HepG2 (cell line): ENCODE data around the gene ARID1A. TPM values are rescaled to one million over a fixed set of nuclear protein-coding genes. Genes with fewer than 3 reads are reported as not detected.

Source experiments
- ATF7-NPFF ChIP-seq: sonication (generic); formaldehyde crosslinking; IDR thresholded peaks from 2 replicates; pipeline ENCODE4 v1.8.1; 2023; ENCODE audit warnings: mild to moderate bottlenecking, low read depth, missing genetic modification reagents, moderate library complexity
- BHLHE40 ChIP-seq: IDR thresholded peaks from 2 replicates; pipeline ENCODE4 v1.6.1; 2011; ENCODE audit warnings: low read length, improper control_type of control experiment
- BRD4 ChIP-seq: sonication (generic); formaldehyde crosslinking; IDR thresholded peaks from 2 replicates; pipeline ENCODE4 v1.4.0; 2020; ENCODE audit warnings: missing genetic modification reagents
- HNRNPH1 ChIP-seq: fragments of 200-400 bp; formaldehyde crosslinking; optimal IDR thresholded peaks from 2 replicates; pipeline ENCODE3; 2017; ENCODE audit warnings: mild to moderate bottlenecking, low read depth, low read length
- KAT8 ChIP-seq: IDR thresholded peaks from 2 replicates; pipeline ENCODE4 v1.6.1; 2016; ENCODE audit warnings: missing genetic modification reagents, missing compliant biosample characterization
- KLF12 ChIP-seq: sonication (generic); formaldehyde crosslinking; IDR thresholded peaks from 2 replicates; pipeline ENCODE4 v1.4.0; 2020; ENCODE audit warnings: missing genetic modification reagents, borderline replicate concordance
- KLF15 ChIP-seq: sonication (generic); formaldehyde crosslinking; IDR thresholded peaks from 2 replicates; pipeline ENCODE4 v1.8.1; 2023; ENCODE audit warnings: borderline replicate concordance, mild to moderate bottlenecking, inconsistent platforms, missing genetic modification reagents, mixed read lengths
- MED1 ChIP-seq: sonication (generic); formaldehyde crosslinking; IDR thresholded peaks from 2 replicates; pipeline ENCODE4 v1.4.0; 2020; ENCODE audit warnings: missing genetic modification reagents
- NR2F2 ChIP-seq: IDR thresholded peaks from 2 replicates; pipeline ENCODE4 v1.6.1; 2012; ENCODE audit warnings: low read depth, inconsistent platforms, borderline replicate concordance
- POLR2A ChIP-seq, 2 experiments: IDR thresholded peaks; 2 replicates each; pipeline ENCODE4 v1.6.1; 2011; ENCODE audit warnings: low read depth in 2 of 2, low read length in 2 of 2, mild to moderate bottlenecking in 1 of 2, moderate library complexity in 1 of 2; ENCODE audit not compliant: insufficient read depth in 1 of 2
- TAF1 ChIP-seq: sonication (generic); formaldehyde crosslinking; IDR thresholded peaks from 2 replicates; pipeline ENCODE4 v1.4.0; 2020; ENCODE audit warnings: missing genetic modification reagents
- THAP11 ChIP-seq: IDR thresholded peaks from 2 replicates; pipeline ENCODE4 v1.6.1; 2016; ENCODE audit warnings: missing biosample characterization, missing genetic modification reagents
- TRIM24 ChIP-seq: sonication (generic); formaldehyde crosslinking; IDR thresholded peaks from 2 replicates; pipeline ENCODE4 v1.8.0; 2022; ENCODE audit warnings: mild to moderate bottlenecking, missing genetic modification reagents
- ZBTB39 ChIP-seq: sonication (generic); formaldehyde crosslinking; IDR thresholded peaks from 2 replicates; pipeline ENCODE4 v1.5.0; 2020; ENCODE audit warnings: missing genetic modification reagents
- ZNF331 ChIP-seq: sonication (generic); formaldehyde crosslinking; IDR thresholded peaks from 2 replicates; pipeline ENCODE4 v1.4.0; 2020; ENCODE audit warnings: missing genetic modification reagents
- ZNF724P ChIP-seq: sonication (generic); formaldehyde crosslinking; IDR thresholded peaks from 2 replicates; pipeline ENCODE4 v1.8.0; 2022; ENCODE audit warnings: missing genetic modification reagents, borderline replicate concordance
- ZXDC ChIP-seq: sonication (generic); formaldehyde crosslinking; IDR thresholded peaks from 2 replicates; pipeline ENCODE4 v1.5.0; 2020; ENCODE audit warnings: mild to moderate bottlenecking, missing genetic modification reagents
- polyA plus RNA-seq, 8 experiments: library from polyadenylated mRNA; depleted of rRNA in 3 of 8; stranded (reverse) in 7 of 8; unstranded in 1 of 8; fragments of >200 nt; fragmentation: Illumina TruSeq in 4 of 8; extraction: Trizol in 4 of 8; gene quantifications; 2 replicates each; pipeline versions ENCODE4 v1.2.1 to v1.2.3, GENCODE V29; 2011 to 2016; ENCODE audit warnings: low read depth in 4 of 8, missing spikeins in 1 of 8, mixed read lengths in 1 of 8; ENCODE audit not compliant: insufficient read depth in 1 of 8
- total RNA-seq, 5 experiments: library from RNA; depleted of rRNA; stranded (reverse); fragments of >200 nt; fragmentation: Illumina TruSeq; extraction: Trizol; gene quantifications; 2 replicates each; pipeline ENCODE4 v1.2.3, GENCODE V29; 2016; ENCODE audit warnings: low read depth in 1 of 5
- TF ChIP-seq, protein P1 (sequence below): sonication (generic); formaldehyde crosslinking; IDR thresholded peaks from 2 replicates; pipeline ENCODE4 v1.5.1; 2020; ENCODE audit warnings: mild to moderate bottlenecking, moderate library complexity, missing genetic modification reagents
- TF ChIP-seq, protein P2 (sequence below): sonication (generic); formaldehyde crosslinking; IDR thresholded peaks from 2 replicates; pipeline ENCODE4 v1.5.1; 2020; ENCODE audit warnings: missing genetic modification reagents, mild to moderate bottlenecking, borderline replicate concordance
- TF ChIP-seq, protein P3 (sequence below): IDR thresholded peaks from 2 replicates; pipeline ENCODE4 v1.6.1; 2016

Gene ARID1A
- total and polyA plus RNA-seq, 2 of the 13 experiments (the other 11 are each of a cell fraction or from before 2014, with no cell fraction given) = 11.9 to 15.9 TPM

DNA sequence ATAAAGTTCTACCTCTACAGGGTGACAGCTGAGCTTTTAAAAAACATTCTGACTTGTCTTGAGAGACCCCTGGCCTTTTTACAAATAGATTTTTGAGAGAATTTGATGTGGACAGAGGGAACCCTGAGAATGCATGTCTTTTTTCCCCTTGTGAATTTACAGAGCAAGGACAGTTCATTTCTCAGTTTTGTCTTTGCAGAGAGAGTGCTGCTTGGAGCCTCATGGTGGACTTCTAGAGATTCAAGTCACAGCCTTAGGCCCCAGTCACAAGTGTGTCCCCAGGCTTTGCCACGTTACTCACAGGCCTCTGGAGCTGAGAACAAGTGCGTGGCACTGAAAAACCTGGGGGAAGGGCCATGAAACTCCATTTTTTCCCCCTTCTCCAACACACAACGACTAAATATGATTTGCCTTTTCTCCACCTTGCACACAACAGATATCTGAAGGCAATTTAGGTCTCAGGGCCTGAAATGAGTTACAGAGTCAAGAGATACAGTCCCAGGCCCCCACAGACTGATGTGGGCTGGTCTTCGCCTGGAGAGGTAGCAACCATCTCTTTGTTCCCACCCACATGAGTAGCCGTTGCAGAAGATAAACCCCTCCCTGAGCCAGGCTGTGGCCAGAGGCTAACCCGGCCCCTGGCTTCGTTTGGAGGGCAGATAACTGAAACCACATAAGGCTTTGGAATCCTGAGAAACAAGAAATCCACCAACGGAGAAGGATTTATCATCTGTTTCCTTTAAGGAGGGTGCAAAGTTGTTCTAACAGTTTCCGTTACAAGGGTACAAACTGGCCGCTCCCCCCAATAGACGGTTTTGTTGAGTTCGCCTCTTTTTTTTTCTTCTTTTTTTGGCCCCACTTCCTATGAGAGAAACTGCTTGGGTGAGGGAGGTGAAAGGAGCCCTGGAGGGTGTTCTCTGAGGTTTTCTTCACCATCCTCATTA is 90.9 kb downstream of the ARID1A start (continued):
- no peak for TF ChIP-seq ZBTB39 (CRISPR knock-in tag)
- TF ChIP-seq, protein P1, sequence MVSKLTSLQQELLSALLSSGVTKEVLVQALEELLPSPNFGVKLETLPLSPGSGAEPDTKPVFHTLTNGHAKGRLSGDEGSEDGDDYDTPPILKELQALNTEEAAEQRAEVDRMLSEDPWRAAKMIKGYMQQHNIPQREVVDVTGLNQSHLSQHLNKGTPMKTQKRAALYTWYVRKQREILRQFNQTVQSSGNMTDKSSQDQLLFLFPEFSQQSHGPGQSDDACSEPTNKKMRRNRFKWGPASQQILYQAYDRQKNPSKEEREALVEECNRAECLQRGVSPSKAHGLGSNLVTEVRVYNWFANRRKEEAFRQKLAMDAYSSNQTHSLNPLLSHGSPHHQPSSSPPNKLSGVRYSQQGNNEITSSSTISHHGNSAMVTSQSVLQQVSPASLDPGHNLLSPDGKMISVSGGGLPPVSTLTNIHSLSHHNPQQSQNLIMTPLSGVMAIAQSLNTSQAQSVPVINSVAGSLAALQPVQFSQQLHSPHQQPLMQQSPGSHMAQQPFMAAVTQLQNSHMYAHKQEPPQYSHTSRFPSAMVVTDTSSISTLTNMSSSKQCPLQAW (CRISPR knock-in tag) = peak; percentile 45; the same call in 1 of the 2 replicates
- no peak for TF ChIP-seq NR2F2
- no peak; the same call in 1 of the 2 replicates for TF ChIP-seq KLF12
- no peak for TF ChIP-seq TRIM24 (CRISPR knock-in tag)
- no peak for TF ChIP-seq HNRNPH1
- TF ChIP-seq KLF15 (CRISPR knock-in tag) = no peak
- 0 out of 2 replicates have a peak, but pooled peaks have one; percentile 13 for TF ChIP-seq KAT8
- TF ChIP-seq POLR2A (IDR thresholded peaks at IDR 0.05; ENCODE audit: insufficient read depth in 1 of 2, low read depth in 2 of 2, low read length in 2 of 2) = peak; percentile 65 to 67
- no peak for TF ChIP-seq ZNF724P (CRISPR knock-in tag)
- TF ChIP-seq, protein P2, sequence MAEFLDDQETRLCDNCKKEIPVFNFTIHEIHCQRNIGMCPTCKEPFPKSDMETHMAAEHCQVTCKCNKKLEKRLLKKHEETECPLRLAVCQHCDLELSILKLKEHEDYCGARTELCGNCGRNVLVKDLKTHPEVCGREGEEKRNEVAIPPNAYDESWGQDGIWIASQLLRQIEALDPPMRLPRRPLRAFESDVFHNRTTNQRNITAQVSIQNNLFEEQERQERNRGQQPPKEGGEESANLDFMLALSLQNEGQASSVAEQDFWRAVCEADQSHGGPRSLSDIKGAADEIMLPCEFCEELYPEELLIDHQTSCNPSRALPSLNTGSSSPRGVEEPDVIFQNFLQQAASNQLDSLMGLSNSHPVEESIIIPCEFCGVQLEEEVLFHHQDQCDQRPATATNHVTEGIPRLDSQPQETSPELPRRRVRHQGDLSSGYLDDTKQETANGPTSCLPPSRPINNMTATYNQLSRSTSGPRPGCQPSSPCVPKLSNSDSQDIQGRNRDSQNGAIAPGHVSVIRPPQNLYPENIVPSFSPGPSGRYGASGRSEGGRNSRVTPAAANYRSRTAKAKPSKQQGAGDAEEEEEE (CRISPR knock-in tag) = no peak
- TF ChIP-seq ATF7-NPFF (CRISPR knock-in tag) = no peak
- TF ChIP-seq MED1 (CRISPR knock-in tag) = no peak
- TF ChIP-seq BHLHE40 = no peak
- TF ChIP-seq, protein P3, sequence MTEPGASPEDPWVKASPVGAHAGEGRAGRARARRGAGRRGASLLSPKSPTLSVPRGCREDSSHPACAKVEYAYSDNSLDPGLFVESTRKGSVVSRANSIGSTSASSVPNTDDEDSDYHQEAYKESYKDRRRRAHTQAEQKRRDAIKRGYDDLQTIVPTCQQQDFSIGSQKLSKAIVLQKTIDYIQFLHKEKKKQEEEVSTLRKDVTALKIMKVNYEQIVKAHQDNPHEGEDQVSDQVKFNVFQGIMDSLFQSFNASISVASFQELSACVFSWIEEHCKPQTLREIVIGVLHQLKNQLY (CRISPR knock-in tag) = no peak
- TF ChIP-seq THAP11 (CRISPR knock-in tag) = 0 out of 2 replicates have a peak, but pooled peaks have one; percentile 11
- peak; percentile 30; the same call in 1 of the 2 replicates for TF ChIP-seq ZNF331 (CRISPR knock-in tag)
- TF ChIP-seq TAF1 (CRISPR knock-in tag) = 0 out of 2 replicates have a peak, but pooled peaks have one; percentile 40
- TF ChIP-seq ZXDC (CRISPR knock-in tag) = no peak
- no peak for TF ChIP-seq BRD4 (CRISPR knock-in tag)
